A549 (cell line): ENCODE measurements around the gene KIRREL2. TPM values are rescaled to one million over a fixed set of nuclear protein-coding genes. Genes with fewer than 3 reads are reported as not detected.
A peak's percentile ranks its signal among the peaks of the same experiment; 100 is the strongest.

Experiments
- ATAC-seq, 2 experiments: fragments of 200-7000 bp in 1 of 2; fragments of >200 bp in 1 of 2; cut with Nextera tagmentation in 1 of 2; cut with Tn5 transposase in 1 of 2; 3 replicates each; pipeline versions ENCODE4 v1.8.0 to v1.9.1; 2018 to 2020; ENCODE audit warnings: mild to moderate bottlenecking in 1 of 2, moderate library complexity in 1 of 2
- CTCF ChIA-PET: fragments of 300-600 bp; sonication (Branson Sonifier 250); formaldehyde crosslinking; extraction: SDS; loops from one replicate; lab custom pipeline; 2021; ENCODE audit warnings: antibody characterized with exemption, inconsistent platforms; lab: Yijun Ruan, JAX
- POLR2A ChIA-PET: fragments of 350-600 bp; formaldehyde crosslinking; extraction: SDS; loops from one replicate; lab custom pipeline; 2021; ENCODE audit warnings: antibody characterized with exemption, inconsistent platforms; lab: Yijun Ruan, JAX
- DNase-seq, 2 experiments: peaks; one replicate each; pipeline versions ENCODE4 v3.0.0 to v3.0.0-alpha.2; 2011 to 2016; ENCODE audit warnings: low read depth in 1 of 2, low spot score in 1 of 2
- FAIRE-seq: peaks from 2 replicates; lab custom pipeline; 2011; peaks lifted over from hg19 to GRCh38; lab: Jason Lieb, UNC
- H3K27ac ChIP-seq, 2 experiments: fragments of >200 bp; sonication (Bioruptor Twin); formaldehyde crosslinking; 3 replicates each; pipeline ENCODE4 v1.5.1; 2016 to 2017
- H3K4me1 ChIP-seq: fragments of >200 bp; sonication (Bioruptor Twin); formaldehyde crosslinking; 3 replicates; pipeline ENCODE4 v1.6.1; 2016
- H3K4me2 ChIP-seq: fragments of >200 bp; sonication (Bioruptor Twin); formaldehyde crosslinking; 3 replicates; pipeline ENCODE4 v1.6.1; 2016
- H3K4me3 ChIP-seq: fragments of >200 bp; sonication (Bioruptor Twin); formaldehyde crosslinking; 3 replicates; pipeline ENCODE4 v1.5.1; 2016
- H3K9me3 ChIP-seq: fragments of >200 bp; sonication (Bioruptor Twin); formaldehyde crosslinking; 3 replicates; pipeline ENCODE4 v1.6.1; 2016
- CHD4 ChIP-seq: fragments of 200-600 bp; sonication (generic); IDR thresholded peaks from 2 replicates; pipeline ENCODE4 v1.6.1; 2016; ENCODE audit warnings: antibody characterized with exemption, mild to moderate bottlenecking, borderline replicate concordance
- FOXS1 ChIP-seq: fragments of 250-450 bp; sonication (Bioruptor Pico); IDR thresholded peaks from 2 replicates; pipeline ENCODE4 v1.5.0; 2020; ENCODE audit warnings: mild to moderate bottlenecking, moderate library complexity
- HEYL ChIP-seq: fragments of 250-450 bp; sonication (Bioruptor Pico); IDR thresholded peaks from 2 replicates; pipeline ENCODE4 v1.8.0; 2021; ENCODE audit warnings: mild to moderate bottlenecking, moderate library complexity
- JUNB ChIP-seq: fragments of >200 bp; sonication (Bioruptor Twin); formaldehyde crosslinking; IDR thresholded peaks from 2 replicates; pipeline ENCODE4 v1.6.1; 2016
- RAD21 ChIP-seq, 2 experiments: fragments of >200 bp in 1 of 2; sonication (Bioruptor Twin) in 1 of 2; formaldehyde crosslinking in 1 of 2; IDR thresholded peaks in 1 of 2; conservative IDR thresholded peaks in 1 of 2; 2 replicates in 1 of 2; 3 replicates in 1 of 2; pipeline ENCODE4 v1.6.1; 2012 to 2018; ENCODE audit warnings: inconsistent platforms in 1 of 2
- RNF2 ChIP-seq: fragments of 200-600 bp; sonication (generic); IDR thresholded peaks from 2 replicates; pipeline ENCODE4 v1.6.1; 2016; ENCODE audit warnings: low read depth, mild to moderate bottlenecking, antibody characterized with exemption, moderate library complexity, borderline replicate concordance
- TP53 ChIP-seq: fragments of 250-450 bp; sonication (Bioruptor Pico); IDR thresholded peaks from 2 replicates; pipeline ENCODE4 v1.5.0; 2021; ENCODE audit warnings: mild to moderate bottlenecking, moderate library complexity
- WGBS: methylation state at CpG from one replicate; pipeline ENCODE4 v1.1.6; 2017; ENCODE audit errors: missing lambda C conversion rate; 5-methylcytosine and 5-hydroxymethylcytosine counted together
- polyA plus RNA-seq, 4 experiments: library from polyadenylated mRNA; depleted of rRNA in 3 of 4; stranded (reverse); fragments of >200 nt; fragmentation: RNase III in 1 of 4; extraction: RNeasy Plus Mini Kit Qiagen cat#74134 plus additional on column Dnase treatment in 1 of 4; gene quantifications; 2 replicates in 3 of 4; 3 replicates in 1 of 4; pipeline ENCODE4 v1.2.3, GENCODE V29; 2011 to 2017
- TF ChIP-seq, protein P1 (sequence below): fragments of 450-650 bp; IDR thresholded peaks from 2 replicates; pipeline ENCODE4 v1.6.1; 2014; ENCODE audit warnings: antibody characterized with exemption
- TF ChIP-seq, protein P2 (sequence below): fragments of 250-450 bp; sonication (Bioruptor Pico); IDR thresholded peaks from 2 replicates; pipeline ENCODE4 v1.5.0; 2020; ENCODE audit warnings: low read depth, mild to moderate bottlenecking, moderate library complexity
- TF ChIP-seq, protein P3 (sequence below): fragments of >200 bp; sonication (Bioruptor Twin); formaldehyde crosslinking; IDR thresholded peaks from 3 replicates; pipeline ENCODE4 v1.5.1; 2016

The KIRREL2 gene
- polyA plus RNA-seq, 2 of the 4 experiments (the other 2 are of a cell fraction), result 0.26 to 0.54 TPM

- 71% methylated on average over 8 of the region's 8 CpGs for WGBS
- H3K27ac ChIP-seq, result no peak overlapping the region
- H3K9me3 ChIP-seq, result peaks cover under 1% of the 10 kb centered on the region; the same call in 1 of the 3 replicates
- FAIRE-seq (no peak), DNase-seq (no peak), ATAC-seq (no peak)
- ChIA-PET POLR2A (no interaction called here), CTCF (interaction anchor here (1.7 to 5.2 kb wide), 3 partner anchors 11 to 33 kb away, joined by 6 to 23 read pairs (median 7); partner anchors contain the start of gene KIRREL2)
- no peak overlapping the region for H3K4me3 ChIP-seq
- H3K4me2 ChIP-seq, result no peak overlapping the region
- peaks cover 28% of the 10 kb centered on the region; the same call in 2 of the 3 replicates for H3K4me1 ChIP-seq
- no peak for TF ChIP-seq TP53
- TF ChIP-seq CHD4, result no peak
These were observed 8.2 kb upstream of the KIRREL2 start for GRCh38 chr19:35848486-35848885.

DNA sequence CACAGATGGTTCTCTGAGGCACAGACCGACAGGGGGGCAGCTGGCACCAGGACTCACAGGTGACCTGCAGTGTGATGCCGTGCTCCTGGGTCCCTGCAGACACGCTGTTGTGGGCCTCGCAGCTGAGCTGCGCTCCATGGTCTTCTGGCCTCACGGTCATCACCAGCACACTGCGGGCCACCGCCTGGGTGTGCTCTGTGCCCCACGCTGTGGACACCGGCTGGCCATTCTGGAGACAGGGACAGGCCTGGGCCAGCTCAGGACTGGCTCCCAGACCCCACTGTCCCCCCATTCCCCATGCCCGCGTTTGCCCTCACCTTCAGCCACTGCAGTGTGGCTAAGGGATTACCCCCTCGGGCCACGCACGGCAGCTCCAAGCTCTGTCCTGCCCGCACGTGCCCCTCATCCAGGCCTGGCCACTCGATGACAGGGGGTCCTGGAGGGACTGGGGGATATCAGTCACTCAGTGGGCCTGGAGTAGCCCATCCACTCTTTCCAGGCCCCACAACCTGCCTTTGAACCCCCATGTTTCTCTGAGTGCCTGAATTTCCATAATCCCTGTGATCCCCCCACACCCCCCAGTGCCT is 7.7 kb upstream of the KIRREL2 start:
- TF ChIP-seq HEYL (CRISPR knock-in tag) (no peak), RNF2 (no peak), JUNB (no peak), FOXS1 (no peak)
- TF ChIP-seq, protein P1, sequence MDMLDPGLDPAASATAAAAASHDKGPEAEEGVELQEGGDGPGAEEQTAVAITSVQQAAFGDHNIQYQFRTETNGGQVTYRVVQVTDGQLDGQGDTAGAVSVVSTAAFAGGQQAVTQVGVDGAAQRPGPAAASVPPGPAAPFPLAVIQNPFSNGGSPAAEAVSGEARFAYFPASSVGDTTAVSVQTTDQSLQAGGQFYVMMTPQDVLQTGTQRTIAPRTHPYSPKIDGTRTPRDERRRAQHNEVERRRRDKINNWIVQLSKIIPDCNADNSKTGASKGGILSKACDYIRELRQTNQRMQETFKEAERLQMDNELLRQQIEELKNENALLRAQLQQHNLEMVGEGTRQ, result no peak
- TF ChIP-seq, protein P2, sequence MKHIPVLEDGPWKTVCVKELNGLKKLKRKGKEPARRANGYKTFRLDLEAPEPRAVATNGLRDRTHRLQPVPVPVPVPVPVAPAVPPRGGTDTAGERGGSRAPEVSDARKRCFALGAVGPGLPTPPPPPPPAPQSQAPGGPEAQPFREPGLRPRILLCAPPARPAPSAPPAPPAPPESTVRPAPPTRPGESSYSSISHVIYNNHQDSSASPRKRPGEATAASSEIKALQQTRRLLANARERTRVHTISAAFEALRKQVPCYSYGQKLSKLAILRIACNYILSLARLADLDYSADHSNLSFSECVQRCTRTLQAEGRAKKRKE (CRISPR knock-in tag), result no peak
- TF ChIP-seq, all 56 proteins: peak for 0
- Histone ChIP-seq H3K4me1 (peaks cover 24% of the 10 kb centered on the region; the same call in 2 of the 3 replicates), H3K27ac (no peak overlapping the region), H3K4me2 (no peak overlapping the region), H3K4me3 (no peak overlapping the region), H3K9me3 (no peaks in the 10 kb centered on the region)
- DNase-seq (no peak), FAIRE-seq (no peak), ATAC-seq (no peak)
- 75% methylated on average over 18 of the region's 18 CpGs for WGBS
- ChIA-PET CTCF (interaction anchor here (0.7 to 5.2 kb wide), 5 partner anchors 10 to 558 kb away, joined by 3 to 23 read pairs (median 6); partner anchors contain the start of gene KIRREL2), POLR2A (no interaction called here)

DNA sequence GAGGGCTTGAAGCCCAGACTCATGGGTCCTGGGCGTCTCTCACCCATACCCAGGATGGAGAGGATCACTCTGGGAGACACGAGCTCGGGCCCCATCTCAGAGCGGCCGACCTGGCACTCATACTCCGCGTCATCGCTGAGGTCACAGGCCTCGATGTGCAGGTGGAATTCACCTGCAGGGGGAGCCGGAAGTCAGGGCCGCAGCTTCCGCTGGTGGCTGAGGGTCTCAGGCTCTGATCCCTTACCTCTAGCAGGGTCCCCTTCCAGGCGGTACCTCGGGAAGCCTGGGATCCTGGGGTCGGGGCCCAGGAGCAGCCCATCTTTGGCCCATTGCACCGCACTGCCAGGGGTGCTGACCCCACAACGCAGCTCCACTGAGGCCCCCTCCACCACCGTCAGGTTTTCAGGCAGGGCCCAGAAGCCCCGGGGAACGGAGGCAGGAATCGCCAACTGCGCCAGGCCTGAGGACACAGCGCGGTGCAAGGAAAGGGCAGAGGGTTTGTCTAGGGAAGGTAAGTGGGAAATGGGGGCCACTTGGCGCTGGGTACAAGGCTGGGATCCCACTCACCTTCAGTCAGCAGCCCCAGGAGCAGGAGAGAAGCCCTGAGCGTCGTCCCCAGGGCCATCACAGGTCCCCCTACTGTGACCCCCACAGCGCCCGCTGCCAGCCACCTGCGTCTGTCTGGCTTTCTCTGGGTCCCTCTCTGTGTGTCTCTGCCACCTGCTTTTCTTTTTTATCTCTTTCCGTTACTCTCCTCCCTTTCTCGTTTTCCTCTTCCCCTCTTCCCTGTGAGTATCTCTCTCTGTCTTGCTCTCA is 5.3 kb upstream of the KIRREL2 start:
- no peak for FAIRE-seq
- peak in 1 of 2 experiments; percentile 13; a peak in 2 of 6 replicates for ATAC-seq
- TF ChIP-seq RAD21 (conservative IDR thresholded peaks at IDR 0.05 in 1 of 2, IDR thresholded peaks at IDR 0.05 in 1 of 2), result peak in 1 of 2 experiments; percentile 31; a peak in 1 of 5 replicates
- TF ChIP-seq, protein P3, sequence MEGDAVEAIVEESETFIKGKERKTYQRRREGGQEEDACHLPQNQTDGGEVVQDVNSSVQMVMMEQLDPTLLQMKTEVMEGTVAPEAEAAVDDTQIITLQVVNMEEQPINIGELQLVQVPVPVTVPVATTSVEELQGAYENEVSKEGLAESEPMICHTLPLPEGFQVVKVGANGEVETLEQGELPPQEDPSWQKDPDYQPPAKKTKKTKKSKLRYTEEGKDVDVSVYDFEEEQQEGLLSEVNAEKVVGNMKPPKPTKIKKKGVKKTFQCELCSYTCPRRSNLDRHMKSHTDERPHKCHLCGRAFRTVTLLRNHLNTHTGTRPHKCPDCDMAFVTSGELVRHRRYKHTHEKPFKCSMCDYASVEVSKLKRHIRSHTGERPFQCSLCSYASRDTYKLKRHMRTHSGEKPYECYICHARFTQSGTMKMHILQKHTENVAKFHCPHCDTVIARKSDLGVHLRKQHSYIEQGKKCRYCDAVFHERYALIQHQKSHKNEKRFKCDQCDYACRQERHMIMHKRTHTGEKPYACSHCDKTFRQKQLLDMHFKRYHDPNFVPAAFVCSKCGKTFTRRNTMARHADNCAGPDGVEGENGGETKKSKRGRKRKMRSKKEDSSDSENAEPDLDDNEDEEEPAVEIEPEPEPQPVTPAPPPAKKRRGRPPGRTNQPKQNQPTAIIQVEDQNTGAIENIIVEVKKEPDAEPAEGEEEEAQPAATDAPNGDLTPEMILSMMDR, result no peak
- TF ChIP-seq, all 56 proteins: peak for 1
- H3K4me3 ChIP-seq, result no peak overlapping the region
- ChIA-PET CTCF (interaction anchor here (1.0 to 5.2 kb wide), 5 partner anchors 8 to 81 kb away, joined by 3 to 23 read pairs (median 4); partner anchors contain the start of gene KIRREL2), POLR2A (no interaction called here)
- H3K9me3 ChIP-seq, result no peaks in the 10 kb centered on the region
- no peak for DNase-seq
- peaks cover 14% of the 10 kb centered on the region; the same call in 2 of the 3 replicates for H3K4me1 ChIP-seq
- WGBS, result 54% methylated on average over 32 of the region's 32 CpGs
- no peak overlapping the region for H3K4me2 ChIP-seq
- H3K27ac ChIP-seq, result no peak overlapping the region
